Activated effector memory CD4-positive, alpha-beta T cell treated with Interleukin-2 at 50 U/mL for 16 hours (primary cell): ENCODE measurements around the gene CDKN2A.
"Not testable (repeated sequence)": the region's sequence is repeated elsewhere in the genome, so short reads cannot be mapped to it uniquely, and the experiment has no call there.

Source experiments
- DNase-seq: peaks from one replicate; pipeline ENCODE4 v3.0.0-alpha.2; 2020

CDKN2A gene

GRCh38 chr9:21976334-21976875, 17.8 kb downstream of the CDKN2A start:
- DNase-seq: no peak

- DNase-seq: no peak
Observed at GRCh38 chr9:21974722-21975409, 19.3 kb downstream of the CDKN2A start.

- no peak for DNase-seq
Observed at GRCh38 chr9:21974343-21974721, 19.9 kb downstream of the CDKN2A start.

- DNase-seq: no peak
Observed at GRCh38 chr9:21972361-21972760, 21.8 kb downstream of the CDKN2A start.

- DNase-seq: no peak
Observed at GRCh38 chr9:21970800-21971640, 23.2 kb downstream of the CDKN2A start.

- DNase-seq: no peak
Observed at GRCh38 chr9:21969951-21970799, 24.0 kb downstream of the CDKN2A start.

GRCh38 chr9:21969011-21969940, 24.9 kb downstream of the CDKN2A start:
- DNase-seq: no peak

- DNase-seq: no peak
Observed at GRCh38 chr9:21968331-21969010, 25.7 kb downstream of the CDKN2A start.

- no peak for DNase-seq
Observed at GRCh38 chr9:21967702-21968101, 26.5 kb downstream of the CDKN2A start.

GRCh38 chr9:21967169-21967568, 27.0 kb downstream of the CDKN2A start:
- DNase-seq: no peak

- no peak for DNase-seq
Observed at GRCh38 chr9:21966140-21966851, 27.9 kb downstream of the CDKN2A start.

- no peak for DNase-seq
Observed at GRCh38 chr9:21965401-21965951, 28.7 kb downstream of the CDKN2A start.

- peak; percentile 47 for DNase-seq
Observed at GRCh38 chr9:21964925-21965385, 29.2 kb downstream of the CDKN2A start.

- DNase-seq: no peak
Observed at GRCh38 chr9:21961569-21961968, 32.6 kb downstream of the CDKN2A start.

GRCh38 chr9:21959268-21959667, 34.9 kb downstream of the CDKN2A start:
- not testable (repeated sequence) for DNase-seq

- DNase-seq: no peak
Observed at GRCh38 chr9:21958833-21959232, 35.4 kb downstream of the CDKN2A start.

- no peak for DNase-seq
Observed at GRCh38 chr9:21945606-21946005, 48.6 kb downstream of the CDKN2A start.

GRCh38 chr9:21943464-21943863, 50.7 kb downstream of the CDKN2A start:
- DNase-seq: no peak

- no peak for DNase-seq
Observed at GRCh38 chr9:21941337-21941995, 52.7 kb downstream of the CDKN2A start.

GRCh38 chr9:21936161-21936560, 58.0 kb downstream of the CDKN2A start:
- DNase-seq: no peak
